Liver (tissue), 3 donors: Measurements from ENCODE around the gene TPD52L3.

Experiments used
- GABPA ChIP-seq, 2 donors: IDR thresholded peaks in 1 of 2; conservative IDR thresholded peaks in 1 of 2; 2 replicates each; pipeline ENCODE4 v1.6.1; 2016; ENCODE audit warnings: antibody characterized with exemption in 2 of 2, mild to moderate bottlenecking in 1 of 2, moderate library complexity in 1 of 2
- TF ChIP-seq, protein P1 (sequence below): fragments of 150-350 bp; IDR thresholded peaks from 2 replicates; pipeline ENCODE4 v1.5.1; 2017; ENCODE audit warnings: improper control_type of control experiment, low read depth, low read length; ENCODE audit not compliant: missing input control
- TF ChIP-seq, protein P2 (sequence below): IDR thresholded peaks from 2 replicates; pipeline ENCODE4 v1.6.1; 2016; ENCODE audit warnings: antibody characterized with exemption
- donor health status: healthy.
- donor health status: healthy.

GRCh38 chr9:6356441-6356840 lies 28.3 kb downstream of the TPD52L3 start:
- TF ChIP-seq, protein P1, sequence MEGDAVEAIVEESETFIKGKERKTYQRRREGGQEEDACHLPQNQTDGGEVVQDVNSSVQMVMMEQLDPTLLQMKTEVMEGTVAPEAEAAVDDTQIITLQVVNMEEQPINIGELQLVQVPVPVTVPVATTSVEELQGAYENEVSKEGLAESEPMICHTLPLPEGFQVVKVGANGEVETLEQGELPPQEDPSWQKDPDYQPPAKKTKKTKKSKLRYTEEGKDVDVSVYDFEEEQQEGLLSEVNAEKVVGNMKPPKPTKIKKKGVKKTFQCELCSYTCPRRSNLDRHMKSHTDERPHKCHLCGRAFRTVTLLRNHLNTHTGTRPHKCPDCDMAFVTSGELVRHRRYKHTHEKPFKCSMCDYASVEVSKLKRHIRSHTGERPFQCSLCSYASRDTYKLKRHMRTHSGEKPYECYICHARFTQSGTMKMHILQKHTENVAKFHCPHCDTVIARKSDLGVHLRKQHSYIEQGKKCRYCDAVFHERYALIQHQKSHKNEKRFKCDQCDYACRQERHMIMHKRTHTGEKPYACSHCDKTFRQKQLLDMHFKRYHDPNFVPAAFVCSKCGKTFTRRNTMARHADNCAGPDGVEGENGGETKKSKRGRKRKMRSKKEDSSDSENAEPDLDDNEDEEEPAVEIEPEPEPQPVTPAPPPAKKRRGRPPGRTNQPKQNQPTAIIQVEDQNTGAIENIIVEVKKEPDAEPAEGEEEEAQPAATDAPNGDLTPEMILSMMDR = no peak
- TF ChIP-seq GABPA (IDR thresholded peaks at IDR 0.05 in 1 of 2, conservative IDR thresholded peaks at IDR 0.05 in 1 of 2) = no peak
- TF ChIP-seq, protein P2, sequence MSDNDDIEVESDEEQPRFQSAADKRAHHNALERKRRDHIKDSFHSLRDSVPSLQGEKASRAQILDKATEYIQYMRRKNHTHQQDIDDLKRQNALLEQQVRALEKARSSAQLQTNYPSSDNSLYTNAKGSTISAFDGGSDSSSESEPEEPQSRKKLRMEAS = no peak
